HepG2 (cell line): ENCODE data around the gene BORCS5. TPM values are rescaled to one million over a fixed set of nuclear protein-coding genes. Genes with fewer than 3 reads are reported as not detected.

Source experiments
- AKAP8 ChIP-seq: sonication (generic); formaldehyde crosslinking; IDR thresholded peaks from 2 replicates; pipeline ENCODE4 v1.5.1; 2020; ENCODE audit warnings: mild to moderate bottlenecking, missing genetic modification reagents
- ERF ChIP-seq: IDR thresholded peaks from 2 replicates; pipeline ENCODE4 v1.6.1; 2018; ENCODE audit warnings: missing biosample characterization, missing genetic modification reagents
- GABPA ChIP-seq, 2 experiments: IDR thresholded peaks; 2 replicates each; pipeline ENCODE4 v1.6.1; 2011 to 2016; ENCODE audit warnings: low read depth in 2 of 2, low read length in 1 of 2, missing biosample characterization in 1 of 2, missing genetic modification characterization in 1 of 2
- IKZF1 ChIP-seq: fragments of 450-650 bp; IDR thresholded peaks from 2 replicates; pipeline ENCODE4 v1.7.1; 2016
- KDM5A ChIP-seq: fragments of 200-600 bp; sonication (generic); IDR thresholded peaks from 2 replicates; pipeline ENCODE4 v1.7.0; 2018; ENCODE audit warnings: antibody characterized with exemption, mild to moderate bottlenecking, low read length, borderline replicate concordance
- KLF13 ChIP-seq: sonication (generic); formaldehyde crosslinking; IDR thresholded peaks from 2 replicates; pipeline ENCODE4 v1.4.0; 2020; ENCODE audit warnings: mild to moderate bottlenecking, missing genetic modification reagents
- KLF6 ChIP-seq: IDR thresholded peaks from 2 replicates; pipeline ENCODE4 v1.8.0; 2016; ENCODE audit warnings: missing biosample characterization, missing genetic modification reagents
- PAF1 ChIP-seq: IDR thresholded peaks from 2 replicates; pipeline ENCODE4 v1.6.1; 2016; ENCODE audit warnings: missing genetic modification reagents, missing compliant biosample characterization
- PITX1 ChIP-seq: sonication (generic); formaldehyde crosslinking; IDR thresholded peaks from 2 replicates; pipeline ENCODE4 v1.5.1; 2020; ENCODE audit warnings: mild to moderate bottlenecking, missing genetic modification reagents
- PPARG ChIP-seq: conservative IDR thresholded peaks from 2 replicates; pipeline ENCODE4 v1.6.1; 2016; ENCODE audit warnings: missing biosample characterization, missing genetic modification reagents
- XRCC5 ChIP-seq: fragments of 200-400 bp; formaldehyde crosslinking; optimal IDR thresholded peaks from 2 replicates; pipeline ENCODE3; 2017; ENCODE audit warnings: mild to moderate bottlenecking, low read length
- ZBTB8A ChIP-seq: sonication (generic); formaldehyde crosslinking; IDR thresholded peaks from 2 replicates; pipeline ENCODE4 v1.4.0; 2020; ENCODE audit warnings: mild to moderate bottlenecking, low read depth, missing genetic modification reagents, borderline replicate concordance
- ZIK1 ChIP-seq: sonication (generic); formaldehyde crosslinking; IDR thresholded peaks from 2 replicates; pipeline ENCODE4 v1.5.0; 2020; ENCODE audit warnings: mild to moderate bottlenecking, low read depth, missing genetic modification reagents, borderline replicate concordance
- ZNF329 ChIP-seq: sonication (generic); formaldehyde crosslinking; IDR thresholded peaks from 2 replicates; pipeline ENCODE4 v1.9.0; 2021; ENCODE audit warnings: low read depth, mild to moderate bottlenecking, missing genetic modification reagents
- ZSCAN20 ChIP-seq: sonication (generic); formaldehyde crosslinking; IDR thresholded peaks from 2 replicates; pipeline ENCODE4 v1.4.0; 2020; ENCODE audit warnings: missing genetic modification reagents, mild to moderate bottlenecking, borderline replicate concordance
- polyA plus RNA-seq, 8 experiments: library from polyadenylated mRNA; depleted of rRNA in 3 of 8; stranded (reverse) in 7 of 8; unstranded in 1 of 8; fragments of >200 nt; fragmentation: Illumina TruSeq in 4 of 8; extraction: Trizol in 4 of 8; gene quantifications; 2 replicates each; pipeline versions ENCODE4 v1.2.1 to v1.2.3, GENCODE V29; 2011 to 2016; ENCODE audit warnings: low read depth in 4 of 8, missing spikeins in 1 of 8, mixed read lengths in 1 of 8; ENCODE audit not compliant: insufficient read depth in 1 of 8
- total RNA-seq, 5 experiments: library from RNA; depleted of rRNA; stranded (reverse); fragments of >200 nt; fragmentation: Illumina TruSeq; extraction: Trizol; gene quantifications; 2 replicates each; pipeline ENCODE4 v1.2.3, GENCODE V29; 2016; ENCODE audit warnings: low read depth in 1 of 5
- TF ChIP-seq, protein P1 (sequence below): sonication (generic); formaldehyde crosslinking; IDR thresholded peaks from 2 replicates; pipeline ENCODE4 v1.9.0; 2021; ENCODE audit warnings: missing genetic modification reagents, borderline replicate concordance
- TF ChIP-seq, protein P2 (sequence below): sonication (generic); formaldehyde crosslinking; IDR thresholded peaks from 2 replicates; pipeline ENCODE4 v1.4.0; 2020; ENCODE audit warnings: mild to moderate bottlenecking, missing genetic modification reagents
- TF ChIP-seq, protein P3 (sequence below): sonication (generic); formaldehyde crosslinking; IDR thresholded peaks from 2 replicates; pipeline ENCODE4 v1.5.1; 2020; ENCODE audit warnings: mild to moderate bottlenecking, moderate library complexity, missing genetic modification reagents
- TF ChIP-seq, protein P4 (sequence below): sonication (generic); formaldehyde crosslinking; IDR thresholded peaks from 2 replicates; pipeline ENCODE4 v1.8.1; 2022; ENCODE audit warnings: low read depth, mild to moderate bottlenecking, missing genetic modification reagents

The BORCS5 gene
- total and polyA plus RNA-seq, 2 of the 13 experiments (the other 11 are each of a cell fraction or from before 2014, with no cell fraction given) = 3.9 to 4.7 TPM

DNA sequence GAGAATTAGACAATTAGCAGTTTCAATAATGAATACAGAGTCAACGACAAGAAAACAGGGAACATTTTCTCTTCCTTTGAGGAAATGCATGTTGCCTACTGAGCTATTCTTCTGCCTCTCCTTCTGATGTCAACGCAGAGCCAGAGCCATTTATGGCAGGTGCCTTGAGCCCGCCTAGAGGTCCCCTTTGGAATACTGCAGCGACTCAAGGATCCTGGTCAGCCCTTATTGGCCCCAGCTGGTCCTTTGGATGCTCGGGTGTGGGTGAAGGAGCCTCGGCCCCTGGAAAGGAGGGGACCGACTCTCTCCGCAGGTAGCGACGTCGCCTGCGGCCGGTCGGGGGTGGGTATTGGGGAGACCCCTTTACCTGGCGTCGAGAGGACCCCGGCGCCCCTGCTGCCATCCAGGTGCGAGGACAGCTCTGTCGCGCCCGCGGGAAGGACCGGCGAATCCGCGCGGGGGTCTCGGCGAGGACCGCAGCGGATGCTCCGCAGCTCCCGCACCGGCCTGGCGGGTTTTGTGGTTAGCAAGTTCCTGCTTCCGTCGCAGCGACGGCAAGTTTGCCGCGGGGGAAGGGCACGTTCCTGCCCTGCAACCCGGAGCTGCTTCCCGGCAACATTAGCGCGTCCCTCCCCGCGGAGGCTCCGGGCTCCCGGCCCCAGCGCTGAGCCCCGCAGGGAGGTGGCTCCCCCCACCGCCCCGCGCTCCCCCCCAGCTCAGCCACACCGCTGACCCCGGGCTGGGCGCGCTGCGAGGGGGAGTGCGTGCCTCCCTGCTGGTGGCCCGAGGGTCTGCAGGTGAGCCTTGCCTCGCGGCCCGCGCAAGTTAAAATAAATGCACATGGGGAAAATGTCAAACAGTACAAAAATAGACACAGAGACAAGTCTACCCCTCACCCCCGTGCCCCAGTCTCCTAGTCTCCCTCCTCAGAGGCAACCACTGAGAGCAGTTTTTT lies 6.9 kb upstream of the BORCS5 start, which contains the start of gene MANSC1 (continued):
- 0 out of 2 replicates have a peak, but pooled peaks have one; percentile 42 for TF ChIP-seq AKAP8
- TF ChIP-seq PITX1 (CRISPR knock-in tag) = peak; percentile 31; the same call in 1 of the 2 replicates
- no peak for TF ChIP-seq KDM5A
- TF ChIP-seq PAF1 (CRISPR knock-in tag) = no peak
- no peak for TF ChIP-seq ZNF329 (CRISPR knock-in tag)
- no peak for TF ChIP-seq ZBTB8A
- TF ChIP-seq KLF13 (CRISPR knock-in tag) = no peak
- 0 out of 2 replicates have a peak, but pooled peaks have one; percentile 42 for TF ChIP-seq ZSCAN20 (CRISPR knock-in tag)
- TF ChIP-seq XRCC5 = no peak
- peak; percentile 49 for TF ChIP-seq GABPA (IDR thresholded peaks at IDR 0.05; ENCODE audit: low read depth, low read length)
- peak; percentile 52; the same call in 1 of the 2 replicates for TF ChIP-seq GABPA (CRISPR knock-in tag; IDR thresholded peaks at IDR 0.05; ENCODE audit: low read depth)
- TF ChIP-seq ERF = no peak; the same call in 1 of the 2 replicates
- TF ChIP-seq PPARG = no peak
- no peak; the same call in 1 of the 2 replicates for TF ChIP-seq KLF6 (CRISPR knock-in tag)
- TF ChIP-seq IKZF1 = no peak
- TF ChIP-seq, protein P1, sequence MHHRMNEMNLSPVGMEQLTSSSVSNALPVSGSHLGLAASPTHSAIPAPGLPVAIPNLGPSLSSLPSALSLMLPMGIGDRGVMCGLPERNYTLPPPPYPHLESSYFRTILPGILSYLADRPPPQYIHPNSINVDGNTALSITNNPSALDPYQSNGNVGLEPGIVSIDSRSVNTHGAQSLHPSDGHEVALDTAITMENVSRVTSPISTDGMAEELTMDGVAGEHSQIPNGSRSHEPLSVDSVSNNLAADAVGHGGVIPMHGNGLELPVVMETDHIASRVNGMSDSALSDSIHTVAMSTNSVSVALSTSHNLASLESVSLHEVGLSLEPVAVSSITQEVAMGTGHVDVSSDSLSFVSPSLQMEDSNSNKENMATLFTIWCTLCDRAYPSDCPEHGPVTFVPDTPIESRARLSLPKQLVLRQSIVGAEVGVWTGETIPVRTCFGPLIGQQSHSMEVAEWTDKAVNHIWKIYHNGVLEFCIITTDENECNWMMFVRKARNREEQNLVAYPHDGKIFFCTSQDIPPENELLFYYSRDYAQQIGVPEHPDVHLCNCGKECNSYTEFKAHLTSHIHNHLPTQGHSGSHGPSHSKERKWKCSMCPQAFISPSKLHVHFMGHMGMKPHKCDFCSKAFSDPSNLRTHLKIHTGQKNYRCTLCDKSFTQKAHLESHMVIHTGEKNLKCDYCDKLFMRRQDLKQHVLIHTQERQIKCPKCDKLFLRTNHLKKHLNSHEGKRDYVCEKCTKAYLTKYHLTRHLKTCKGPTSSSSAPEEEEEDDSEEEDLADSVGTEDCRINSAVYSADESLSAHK (CRISPR knock-in tag) = no peak
- TF ChIP-seq, protein P2, sequence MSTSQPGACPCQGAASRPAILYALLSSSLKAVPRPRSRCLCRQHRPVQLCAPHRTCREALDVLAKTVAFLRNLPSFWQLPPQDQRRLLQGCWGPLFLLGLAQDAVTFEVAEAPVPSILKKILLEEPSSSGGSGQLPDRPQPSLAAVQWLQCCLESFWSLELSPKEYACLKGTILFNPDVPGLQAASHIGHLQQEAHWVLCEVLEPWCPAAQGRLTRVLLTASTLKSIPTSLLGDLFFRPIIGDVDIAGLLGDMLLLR (CRISPR knock-in tag) = no peak
- TF ChIP-seq, protein P3, sequence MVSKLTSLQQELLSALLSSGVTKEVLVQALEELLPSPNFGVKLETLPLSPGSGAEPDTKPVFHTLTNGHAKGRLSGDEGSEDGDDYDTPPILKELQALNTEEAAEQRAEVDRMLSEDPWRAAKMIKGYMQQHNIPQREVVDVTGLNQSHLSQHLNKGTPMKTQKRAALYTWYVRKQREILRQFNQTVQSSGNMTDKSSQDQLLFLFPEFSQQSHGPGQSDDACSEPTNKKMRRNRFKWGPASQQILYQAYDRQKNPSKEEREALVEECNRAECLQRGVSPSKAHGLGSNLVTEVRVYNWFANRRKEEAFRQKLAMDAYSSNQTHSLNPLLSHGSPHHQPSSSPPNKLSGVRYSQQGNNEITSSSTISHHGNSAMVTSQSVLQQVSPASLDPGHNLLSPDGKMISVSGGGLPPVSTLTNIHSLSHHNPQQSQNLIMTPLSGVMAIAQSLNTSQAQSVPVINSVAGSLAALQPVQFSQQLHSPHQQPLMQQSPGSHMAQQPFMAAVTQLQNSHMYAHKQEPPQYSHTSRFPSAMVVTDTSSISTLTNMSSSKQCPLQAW (CRISPR knock-in tag) = 0 out of 2 replicates have a peak, but pooled peaks have one; percentile 36
- TF ChIP-seq ZIK1 (CRISPR knock-in tag) = peak; percentile 78; the same call in 1 of the 2 replicates
- TF ChIP-seq, protein P4, sequence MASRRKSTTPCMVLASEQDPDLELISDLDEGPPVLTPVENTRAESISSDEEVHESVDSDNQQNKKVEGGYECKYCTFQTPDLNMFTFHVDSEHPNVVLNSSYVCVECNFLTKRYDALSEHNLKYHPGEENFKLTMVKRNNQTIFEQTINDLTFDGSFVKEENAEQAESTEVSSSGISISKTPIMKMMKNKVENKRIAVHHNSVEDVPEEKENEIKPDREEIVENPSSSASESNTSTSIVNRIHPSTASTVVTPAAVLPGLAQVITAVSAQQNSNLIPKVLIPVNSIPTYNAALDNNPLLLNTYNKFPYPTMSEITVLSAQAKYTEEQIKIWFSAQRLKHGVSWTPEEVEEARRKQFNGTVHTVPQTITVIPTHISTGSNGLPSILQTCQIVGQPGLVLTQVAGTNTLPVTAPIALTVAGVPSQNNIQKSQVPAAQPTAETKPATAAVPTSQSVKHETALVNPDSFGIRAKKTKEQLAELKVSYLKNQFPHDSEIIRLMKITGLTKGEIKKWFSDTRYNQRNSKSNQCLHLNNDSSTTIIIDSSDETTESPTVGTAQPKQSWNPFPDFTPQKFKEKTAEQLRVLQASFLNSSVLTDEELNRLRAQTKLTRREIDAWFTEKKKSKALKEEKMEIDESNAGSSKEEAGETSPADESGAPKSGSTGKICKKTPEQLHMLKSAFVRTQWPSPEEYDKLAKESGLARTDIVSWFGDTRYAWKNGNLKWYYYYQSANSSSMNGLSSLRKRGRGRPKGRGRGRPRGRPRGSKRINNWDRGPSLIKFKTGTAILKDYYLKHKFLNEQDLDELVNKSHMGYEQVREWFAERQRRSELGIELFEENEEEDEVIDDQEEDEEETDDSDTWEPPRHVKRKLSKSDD (CRISPR knock-in tag) = no peak
